Measurements from ENCODE around the gene CNPY2.
A peak's percentile ranks its signal among the peaks of the same experiment; 100 is the strongest.

The CNPY2 gene

GRCh38 chr12:56317675-56318074 lies 1.9 kb upstream of the CNPY2 start:
- Histone ChIP-seq H3K27me3 (ENCODE audit: insufficient read depth, low read length, poor library complexity, severe bottlenecking) (no peaks in the 10 kb centered on the region), H3K9ac (ENCODE audit: low read depth, low read length, poor library complexity, severe bottlenecking) (no peak overlapping the region), H3K9me2 (replicated peaks; ENCODE audit: low read depth, low read length) (no peaks in the 10 kb centered on the region), H4K20me1 (ENCODE audit: insufficient read depth, low read length, poor library complexity, severe bottlenecking) (no peaks in the 10 kb centered on the region), H3F3A (ENCODE audit: low read depth) (no peaks in the 10 kb centered on the region), H3K79me2 (ENCODE audit: insufficient read depth, low read length) (peaks cover 20% of the 10 kb centered on the region), H3K9me3 (ENCODE audit: insufficient read depth, low read depth, low read length) (no peaks in the 10 kb centered on the region), H3K4me2 (ENCODE audit: low read depth, low read length, poor library complexity, severe bottlenecking) (no peak overlapping the region), H3K4me3 (ENCODE audit: low read length, poor library complexity, severe bottlenecking) (no peak overlapping the region), H2AFZ (ENCODE audit: low read length) (no peak overlapping the region), H3K36me3 (ENCODE audit: insufficient read depth, low read length) (no peaks in the 10 kb centered on the region), H3K4me1 (ENCODE audit: insufficient read depth, low read length, poor library complexity, severe bottlenecking) (peaks cover 14% of the 10 kb centered on the region)
- no peak for TF ChIP-seq EZH2phosphoT487 (IDR thresholded peaks at IDR 0.05; ENCODE audit: borderline replicate concordance)
- TF ChIP-seq, protein P1, sequence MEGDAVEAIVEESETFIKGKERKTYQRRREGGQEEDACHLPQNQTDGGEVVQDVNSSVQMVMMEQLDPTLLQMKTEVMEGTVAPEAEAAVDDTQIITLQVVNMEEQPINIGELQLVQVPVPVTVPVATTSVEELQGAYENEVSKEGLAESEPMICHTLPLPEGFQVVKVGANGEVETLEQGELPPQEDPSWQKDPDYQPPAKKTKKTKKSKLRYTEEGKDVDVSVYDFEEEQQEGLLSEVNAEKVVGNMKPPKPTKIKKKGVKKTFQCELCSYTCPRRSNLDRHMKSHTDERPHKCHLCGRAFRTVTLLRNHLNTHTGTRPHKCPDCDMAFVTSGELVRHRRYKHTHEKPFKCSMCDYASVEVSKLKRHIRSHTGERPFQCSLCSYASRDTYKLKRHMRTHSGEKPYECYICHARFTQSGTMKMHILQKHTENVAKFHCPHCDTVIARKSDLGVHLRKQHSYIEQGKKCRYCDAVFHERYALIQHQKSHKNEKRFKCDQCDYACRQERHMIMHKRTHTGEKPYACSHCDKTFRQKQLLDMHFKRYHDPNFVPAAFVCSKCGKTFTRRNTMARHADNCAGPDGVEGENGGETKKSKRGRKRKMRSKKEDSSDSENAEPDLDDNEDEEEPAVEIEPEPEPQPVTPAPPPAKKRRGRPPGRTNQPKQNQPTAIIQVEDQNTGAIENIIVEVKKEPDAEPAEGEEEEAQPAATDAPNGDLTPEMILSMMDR (conservative IDR thresholded peaks at IDR 0.05; ENCODE audit: low read length): peak; percentile 40

DNA sequence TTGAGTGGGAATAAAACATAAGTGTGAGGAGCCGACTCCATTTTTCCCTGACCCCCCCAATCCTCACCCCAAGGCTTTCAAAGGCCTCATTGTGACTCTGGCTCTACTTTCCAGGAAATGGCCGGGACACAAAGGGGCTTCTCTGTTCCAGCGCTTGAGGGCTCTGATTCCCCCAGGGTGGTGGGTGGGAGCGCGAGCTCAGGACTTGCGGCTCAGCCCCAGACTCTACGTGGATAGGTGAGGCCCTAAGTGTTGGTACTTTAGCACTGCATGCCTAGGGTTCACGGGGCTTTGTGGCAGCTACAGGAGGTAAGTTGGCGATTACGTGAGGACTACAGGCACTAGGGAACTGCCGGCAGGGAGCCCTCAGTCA lies 553 bp downstream of the CNPY2 start:
- H2AFZ ChIP-seq (ENCODE audit: low read length): peak overlapping the region; percentile 98
- H3K4me1 ChIP-seq (ENCODE audit: insufficient read depth, low read length, poor library complexity, severe bottlenecking): peaks cover 14% of the 10 kb centered on the region
- H3K9me2 ChIP-seq (replicated peaks; ENCODE audit: low read depth, low read length): no peaks in the 10 kb centered on the region
- peak overlapping the region; percentile 97 for H3K9ac ChIP-seq (ENCODE audit: low read depth, low read length, poor library complexity, severe bottlenecking)
- H3K9me3 ChIP-seq (ENCODE audit: insufficient read depth, low read depth, low read length): no peaks in the 10 kb centered on the region
- peak overlapping the region; percentile 100 for H3K4me3 ChIP-seq (ENCODE audit: low read length, poor library complexity, severe bottlenecking)
- peak overlapping the region; percentile 93 for H3K4me2 ChIP-seq (ENCODE audit: low read depth, low read length, poor library complexity, severe bottlenecking)
- peaks cover 20% of the 10 kb centered on the region for H3K79me2 ChIP-seq (ENCODE audit: insufficient read depth, low read length)
- H3K27me3 ChIP-seq (ENCODE audit: insufficient read depth, low read length, poor library complexity, severe bottlenecking): no peaks in the 10 kb centered on the region
- no peak for TF ChIP-seq EZH2phosphoT487 (IDR thresholded peaks at IDR 0.05; ENCODE audit: borderline replicate concordance)
- TF ChIP-seq, protein P1 (conservative IDR thresholded peaks at IDR 0.05; ENCODE audit: low read length): no peak
- no peaks in the 10 kb centered on the region for H3F3A ChIP-seq (ENCODE audit: low read depth)
- H4K20me1 ChIP-seq (ENCODE audit: insufficient read depth, low read length, poor library complexity, severe bottlenecking): no peaks in the 10 kb centered on the region
- no peaks in the 10 kb centered on the region for H3K36me3 ChIP-seq (ENCODE audit: insufficient read depth, low read length)

- Histone ChIP-seq H3K9me2 (replicated peaks; ENCODE audit: low read depth, low read length) (no peaks in the 10 kb centered on the region), H3K4me1 (ENCODE audit: insufficient read depth, low read length, poor library complexity, severe bottlenecking) (peaks cover 14% of the 10 kb centered on the region), H3K9me3 (ENCODE audit: insufficient read depth, low read depth, low read length) (no peaks in the 10 kb centered on the region), H3K9ac (ENCODE audit: low read depth, low read length, poor library complexity, severe bottlenecking) (no peak overlapping the region), H3K79me2 (ENCODE audit: insufficient read depth, low read length) (peaks cover 20% of the 10 kb centered on the region), H4K20me1 (ENCODE audit: insufficient read depth, low read length, poor library complexity, severe bottlenecking) (no peaks in the 10 kb centered on the region), H2AFZ (ENCODE audit: low read length) (no peak overlapping the region), H3K36me3 (ENCODE audit: insufficient read depth, low read length) (no peaks in the 10 kb centered on the region), H3K4me2 (ENCODE audit: low read depth, low read length, poor library complexity, severe bottlenecking) (no peak overlapping the region), H3K4me3 (ENCODE audit: low read length, poor library complexity, severe bottlenecking) (no peak overlapping the region), H3F3A (ENCODE audit: low read depth) (no peaks in the 10 kb centered on the region), H3K27me3 (ENCODE audit: insufficient read depth, low read length, poor library complexity, severe bottlenecking) (no peaks in the 10 kb centered on the region)
- TF ChIP-seq, protein P1 (conservative IDR thresholded peaks at IDR 0.05; ENCODE audit: low read length): no peak
- TF ChIP-seq EZH2phosphoT487 (IDR thresholded peaks at IDR 0.05; ENCODE audit: borderline replicate concordance): no peak
Measured at GRCh38 chr12:56311003-56311402, 4.8 kb downstream of the CNPY2 start.
